ENCODE data around the gene S100A1. TPM values are rescaled to one million over a fixed set of nuclear protein-coding genes. Genes with fewer than 3 reads are reported as not detected.
A peak's percentile ranks its signal among the peaks of the same experiment; 100 is the strongest.

S100A1 gene
- total and polyA plus RNA-seq, 2 of the 13 experiments (the other 11 are each of a cell fraction or from before 2014, with no cell fraction given), result 120 to 251 TPM

DNA sequence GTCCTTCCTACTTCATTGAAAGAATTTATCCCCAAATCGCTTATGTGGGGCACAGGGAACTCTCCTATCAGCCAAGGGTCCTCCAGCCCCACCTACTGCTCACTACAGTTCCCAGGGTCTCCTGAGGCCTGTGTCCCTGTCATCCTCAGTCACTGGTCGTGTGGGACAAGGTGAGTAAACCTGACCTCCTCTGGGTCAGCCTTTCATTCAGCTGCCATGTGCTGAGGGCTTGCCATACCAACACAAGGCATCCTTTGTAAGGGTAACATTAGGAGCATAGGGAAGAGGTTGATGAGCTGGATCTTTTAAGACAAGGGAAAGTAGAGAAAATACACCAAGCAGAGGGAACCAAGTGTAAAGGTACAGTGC, 19.1 kb downstream of the S100A1 start (continued):
- TF ChIP-seq, protein P1, sequence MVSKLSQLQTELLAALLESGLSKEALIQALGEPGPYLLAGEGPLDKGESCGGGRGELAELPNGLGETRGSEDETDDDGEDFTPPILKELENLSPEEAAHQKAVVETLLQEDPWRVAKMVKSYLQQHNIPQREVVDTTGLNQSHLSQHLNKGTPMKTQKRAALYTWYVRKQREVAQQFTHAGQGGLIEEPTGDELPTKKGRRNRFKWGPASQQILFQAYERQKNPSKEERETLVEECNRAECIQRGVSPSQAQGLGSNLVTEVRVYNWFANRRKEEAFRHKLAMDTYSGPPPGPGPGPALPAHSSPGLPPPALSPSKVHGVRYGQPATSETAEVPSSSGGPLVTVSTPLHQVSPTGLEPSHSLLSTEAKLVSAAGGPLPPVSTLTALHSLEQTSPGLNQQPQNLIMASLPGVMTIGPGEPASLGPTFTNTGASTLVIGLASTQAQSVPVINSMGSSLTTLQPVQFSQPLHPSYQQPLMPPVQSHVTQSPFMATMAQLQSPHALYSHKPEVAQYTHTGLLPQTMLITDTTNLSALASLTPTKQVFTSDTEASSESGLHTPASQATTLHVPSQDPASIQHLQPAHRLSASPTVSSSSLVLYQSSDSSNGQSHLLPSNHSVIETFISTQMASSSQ (IDR thresholded peaks at IDR 0.05; ENCODE audit: low read depth), result no peak
- TF ChIP-seq, protein P1 (CRISPR knock-in tag; IDR thresholded peaks at IDR 0.05; ENCODE audit: borderline replicate concordance), result no peak
- TF ChIP-seq NFRKB (IDR thresholded peaks at IDR 0.05) (no peak), KDM5B (CRISPR knock-in tag; IDR thresholded peaks at IDR 0.05; ENCODE audit: borderline replicate concordance) (no peak), ZSCAN12 (CRISPR knock-in tag; IDR thresholded peaks at IDR 0.05) (no peak), NPAS2 (CRISPR knock-in tag; IDR thresholded peaks at IDR 0.05; ENCODE audit: borderline replicate concordance) (no peak), NFE2 (CRISPR knock-in tag; IDR thresholded peaks at IDR 0.05) (no peak), ZNF614 (CRISPR knock-in tag; IDR thresholded peaks at IDR 0.05; ENCODE audit: borderline replicate concordance) (no peak), RBFOX2 (IDR thresholded peaks at IDR 0.05; ENCODE audit: low read depth, low read length) (no peak), TAF15 (IDR thresholded peaks at IDR 0.05; ENCODE audit: low read depth, low read length, poor library complexity, severe bottlenecking) (no peak), PAF1 (CRISPR knock-in tag; IDR thresholded peaks at IDR 0.05) (peak; percentile 97), ZSCAN31 (CRISPR knock-in tag; IDR thresholded peaks at IDR 0.05; ENCODE audit: low read depth) (no peak), SIN3B (IDR thresholded peaks at IDR 0.05; ENCODE audit: low read length) (no peak)
- TF ChIP-seq, protein P2, sequence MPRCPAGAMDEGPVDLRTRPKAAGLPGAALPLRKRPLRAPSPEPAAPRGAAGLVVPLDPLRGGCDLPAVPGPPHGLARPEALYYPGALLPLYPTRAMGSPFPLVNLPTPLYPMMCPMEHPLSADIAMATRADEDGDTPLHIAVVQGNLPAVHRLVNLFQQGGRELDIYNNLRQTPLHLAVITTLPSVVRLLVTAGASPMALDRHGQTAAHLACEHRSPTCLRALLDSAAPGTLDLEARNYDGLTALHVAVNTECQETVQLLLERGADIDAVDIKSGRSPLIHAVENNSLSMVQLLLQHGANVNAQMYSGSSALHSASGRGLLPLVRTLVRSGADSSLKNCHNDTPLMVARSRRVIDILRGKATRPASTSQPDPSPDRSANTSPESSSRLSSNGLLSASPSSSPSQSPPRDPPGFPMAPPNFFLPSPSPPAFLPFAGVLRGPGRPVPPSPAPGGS (CRISPR knock-in tag; IDR thresholded peaks at IDR 0.05), result no peak
- TF ChIP-seq, protein P3, sequence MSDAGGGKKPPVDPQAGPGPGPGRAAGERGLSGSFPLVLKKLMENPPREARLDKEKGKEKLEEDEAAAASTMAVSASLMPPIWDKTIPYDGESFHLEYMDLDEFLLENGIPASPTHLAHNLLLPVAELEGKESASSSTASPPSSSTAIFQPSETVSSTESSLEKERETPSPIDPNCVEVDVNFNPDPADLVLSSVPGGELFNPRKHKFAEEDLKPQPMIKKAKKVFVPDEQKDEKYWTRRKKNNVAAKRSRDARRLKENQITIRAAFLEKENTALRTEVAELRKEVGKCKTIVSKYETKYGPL (CRISPR knock-in tag; IDR thresholded peaks at IDR 0.05), result no peak
- TF ChIP-seq, protein P4, sequence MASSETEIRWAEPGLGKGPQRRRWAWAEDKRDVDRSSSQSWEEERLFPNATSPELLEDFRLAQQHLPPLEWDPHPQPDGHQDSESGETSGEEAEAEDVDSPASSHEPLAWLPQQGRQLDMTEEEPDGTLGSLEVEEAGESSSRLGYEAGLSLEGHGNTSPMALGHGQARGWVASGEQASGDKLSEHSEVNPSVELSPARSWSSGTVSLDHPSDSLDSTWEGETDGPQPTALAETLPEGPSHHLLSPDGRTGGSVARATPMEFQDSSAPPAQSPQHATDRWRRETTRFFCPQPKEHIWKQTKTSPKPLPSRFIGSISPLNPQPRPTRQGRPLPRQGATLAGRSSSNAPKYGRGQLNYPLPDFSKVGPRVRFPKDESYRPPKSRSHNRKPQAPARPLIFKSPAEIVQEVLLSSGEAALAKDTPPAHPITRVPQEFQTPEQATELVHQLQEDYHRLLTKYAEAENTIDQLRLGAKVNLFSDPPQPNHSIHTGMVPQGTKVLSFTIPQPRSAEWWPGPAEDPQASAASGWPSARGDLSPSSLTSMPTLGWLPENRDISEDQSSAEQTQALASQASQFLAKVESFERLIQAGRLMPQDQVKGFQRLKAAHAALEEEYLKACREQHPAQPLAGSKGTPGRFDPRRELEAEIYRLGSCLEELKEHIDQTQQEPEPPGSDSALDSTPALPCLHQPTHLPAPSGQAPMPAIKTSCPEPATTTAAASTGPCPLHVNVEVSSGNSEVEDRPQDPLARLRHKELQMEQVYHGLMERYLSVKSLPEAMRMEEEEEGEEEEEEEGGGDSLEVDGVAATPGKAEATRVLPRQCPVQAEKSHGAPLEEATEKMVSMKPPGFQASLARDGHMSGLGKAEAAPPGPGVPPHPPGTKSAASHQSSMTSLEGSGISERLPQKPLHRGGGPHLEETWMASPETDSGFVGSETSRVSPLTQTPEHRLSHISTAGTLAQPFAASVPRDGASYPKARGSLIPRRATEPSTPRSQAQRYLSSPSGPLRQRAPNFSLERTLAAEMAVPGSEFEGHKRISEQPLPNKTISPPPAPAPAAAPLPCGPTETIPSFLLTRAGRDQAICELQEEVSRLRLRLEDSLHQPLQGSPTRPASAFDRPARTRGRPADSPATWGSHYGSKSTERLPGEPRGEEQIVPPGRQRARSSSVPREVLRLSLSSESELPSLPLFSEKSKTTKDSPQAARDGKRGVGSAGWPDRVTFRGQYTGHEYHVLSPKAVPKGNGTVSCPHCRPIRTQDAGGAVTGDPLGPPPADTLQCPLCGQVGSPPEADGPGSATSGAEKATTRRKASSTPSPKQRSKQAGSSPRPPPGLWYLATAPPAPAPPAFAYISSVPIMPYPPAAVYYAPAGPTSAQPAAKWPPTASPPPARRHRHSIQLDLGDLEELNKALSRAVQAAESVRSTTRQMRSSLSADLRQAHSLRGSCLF (CRISPR knock-in tag; IDR thresholded peaks at IDR 0.05; ENCODE audit: borderline replicate concordance), result no peak
- TF ChIP-seq, protein P5, sequence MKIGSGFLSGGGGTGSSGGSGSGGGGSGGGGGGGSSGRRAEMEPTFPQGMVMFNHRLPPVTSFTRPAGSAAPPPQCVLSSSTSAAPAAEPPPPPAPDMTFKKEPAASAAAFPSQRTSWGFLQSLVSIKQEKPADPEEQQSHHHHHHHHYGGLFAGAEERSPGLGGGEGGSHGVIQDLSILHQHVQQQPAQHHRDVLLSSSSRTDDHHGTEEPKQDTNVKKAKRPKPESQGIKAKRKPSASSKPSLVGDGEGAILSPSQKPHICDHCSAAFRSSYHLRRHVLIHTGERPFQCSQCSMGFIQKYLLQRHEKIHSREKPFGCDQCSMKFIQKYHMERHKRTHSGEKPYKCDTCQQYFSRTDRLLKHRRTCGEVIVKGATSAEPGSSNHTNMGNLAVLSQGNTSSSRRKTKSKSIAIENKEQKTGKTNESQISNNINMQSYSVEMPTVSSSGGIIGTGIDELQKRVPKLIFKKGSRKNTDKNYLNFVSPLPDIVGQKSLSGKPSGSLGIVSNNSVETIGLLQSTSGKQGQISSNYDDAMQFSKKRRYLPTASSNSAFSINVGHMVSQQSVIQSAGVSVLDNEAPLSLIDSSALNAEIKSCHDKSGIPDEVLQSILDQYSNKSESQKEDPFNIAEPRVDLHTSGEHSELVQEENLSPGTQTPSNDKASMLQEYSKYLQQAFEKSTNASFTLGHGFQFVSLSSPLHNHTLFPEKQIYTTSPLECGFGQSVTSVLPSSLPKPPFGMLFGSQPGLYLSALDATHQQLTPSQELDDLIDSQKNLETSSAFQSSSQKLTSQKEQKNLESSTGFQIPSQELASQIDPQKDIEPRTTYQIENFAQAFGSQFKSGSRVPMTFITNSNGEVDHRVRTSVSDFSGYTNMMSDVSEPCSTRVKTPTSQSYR (CRISPR knock-in tag; IDR thresholded peaks at IDR 0.05; ENCODE audit: borderline replicate concordance), result no peak
